Measurements from ENCODE around the gene ECSIT.

Gene ECSIT

DNA sequence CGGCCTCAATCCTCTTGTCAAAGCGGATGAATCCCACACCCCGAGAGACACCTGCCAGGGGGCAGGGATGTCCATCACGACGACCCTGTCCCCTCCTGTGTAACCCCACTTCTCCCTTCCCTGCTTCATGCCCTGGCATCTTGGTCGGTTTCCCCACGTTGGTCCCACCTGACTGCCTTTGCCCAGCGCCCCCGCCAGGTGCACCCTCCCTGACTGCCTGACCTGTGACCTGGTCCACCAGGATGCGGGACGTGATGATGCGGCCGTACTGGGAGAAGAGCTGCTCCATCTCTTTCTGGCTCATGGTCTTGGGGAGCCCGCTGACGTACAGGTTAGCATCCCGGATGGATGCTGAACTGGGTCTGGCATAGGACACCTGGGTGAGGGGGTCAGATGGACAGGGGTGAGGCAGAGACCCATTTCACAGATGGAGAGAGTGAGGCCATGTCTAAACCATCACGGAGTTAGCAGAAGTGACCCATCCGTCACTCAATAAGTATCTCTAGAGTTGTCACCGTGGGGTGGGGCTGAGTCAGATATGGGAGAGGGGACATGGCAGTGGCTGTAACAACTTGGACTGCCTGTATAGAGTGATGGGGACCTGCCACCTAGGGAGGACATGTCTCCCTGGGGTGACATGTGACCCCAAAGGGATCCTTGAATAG is 70.6 kb downstream of the ECSIT start:
- no peak overlapping the region for H3K4me3 Mint-ChIP-seq
- H3K27ac Mint-ChIP-seq: no peak overlapping the region
- H3K9me3 Mint-ChIP-seq: no peaks in the 10 kb centered on the region
- H3K36me3 Mint-ChIP-seq (ENCODE audit: low read depth): no peaks in the 10 kb centered on the region
- TF ChIP-seq, protein P1, sequence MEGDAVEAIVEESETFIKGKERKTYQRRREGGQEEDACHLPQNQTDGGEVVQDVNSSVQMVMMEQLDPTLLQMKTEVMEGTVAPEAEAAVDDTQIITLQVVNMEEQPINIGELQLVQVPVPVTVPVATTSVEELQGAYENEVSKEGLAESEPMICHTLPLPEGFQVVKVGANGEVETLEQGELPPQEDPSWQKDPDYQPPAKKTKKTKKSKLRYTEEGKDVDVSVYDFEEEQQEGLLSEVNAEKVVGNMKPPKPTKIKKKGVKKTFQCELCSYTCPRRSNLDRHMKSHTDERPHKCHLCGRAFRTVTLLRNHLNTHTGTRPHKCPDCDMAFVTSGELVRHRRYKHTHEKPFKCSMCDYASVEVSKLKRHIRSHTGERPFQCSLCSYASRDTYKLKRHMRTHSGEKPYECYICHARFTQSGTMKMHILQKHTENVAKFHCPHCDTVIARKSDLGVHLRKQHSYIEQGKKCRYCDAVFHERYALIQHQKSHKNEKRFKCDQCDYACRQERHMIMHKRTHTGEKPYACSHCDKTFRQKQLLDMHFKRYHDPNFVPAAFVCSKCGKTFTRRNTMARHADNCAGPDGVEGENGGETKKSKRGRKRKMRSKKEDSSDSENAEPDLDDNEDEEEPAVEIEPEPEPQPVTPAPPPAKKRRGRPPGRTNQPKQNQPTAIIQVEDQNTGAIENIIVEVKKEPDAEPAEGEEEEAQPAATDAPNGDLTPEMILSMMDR (IDR thresholded peaks at IDR 0.05; ENCODE audit: unreplicated experiment in 3 of 3): no peak
- H3K27me3 Mint-ChIP-seq (ENCODE audit: low read depth): peaks cover 7% of the 10 kb centered on the region
- H3K4me1 Mint-ChIP-seq: no peaks in the 10 kb centered on the region

DNA sequence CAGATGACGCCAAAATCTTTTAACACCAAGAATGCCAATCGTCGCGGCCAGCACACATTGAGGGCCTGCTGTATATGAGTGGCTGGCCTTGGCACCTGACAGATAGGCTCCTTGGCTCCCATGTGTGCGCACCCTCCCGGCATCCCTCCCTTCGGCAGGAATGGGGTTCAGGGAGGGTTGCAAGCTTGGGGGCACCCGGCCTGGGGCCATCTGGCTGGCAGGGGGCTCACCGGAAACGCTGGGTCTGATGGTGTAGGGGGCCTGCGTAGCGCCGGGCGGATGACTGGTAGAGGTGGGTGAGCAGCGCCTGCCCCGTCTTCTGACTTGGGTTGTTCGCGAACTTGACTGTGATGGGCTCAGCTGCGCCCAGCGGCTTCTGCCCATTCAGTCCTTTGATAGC is 71.1 kb downstream of the ECSIT start:
- no peaks in the 10 kb centered on the region for H3K9me3 Mint-ChIP-seq
- peaks cover 4% of the 10 kb centered on the region for H3K27me3 Mint-ChIP-seq (ENCODE audit: low read depth)
- H3K27ac Mint-ChIP-seq: no peak overlapping the region
- no peak overlapping the region for H3K4me3 Mint-ChIP-seq
- TF ChIP-seq, protein P1 (IDR thresholded peaks at IDR 0.05; ENCODE audit: unreplicated experiment in 3 of 3): no peak
- H3K36me3 Mint-ChIP-seq (ENCODE audit: low read depth): no peaks in the 10 kb centered on the region
- no peaks in the 10 kb centered on the region for H3K4me1 Mint-ChIP-seq

DNA sequence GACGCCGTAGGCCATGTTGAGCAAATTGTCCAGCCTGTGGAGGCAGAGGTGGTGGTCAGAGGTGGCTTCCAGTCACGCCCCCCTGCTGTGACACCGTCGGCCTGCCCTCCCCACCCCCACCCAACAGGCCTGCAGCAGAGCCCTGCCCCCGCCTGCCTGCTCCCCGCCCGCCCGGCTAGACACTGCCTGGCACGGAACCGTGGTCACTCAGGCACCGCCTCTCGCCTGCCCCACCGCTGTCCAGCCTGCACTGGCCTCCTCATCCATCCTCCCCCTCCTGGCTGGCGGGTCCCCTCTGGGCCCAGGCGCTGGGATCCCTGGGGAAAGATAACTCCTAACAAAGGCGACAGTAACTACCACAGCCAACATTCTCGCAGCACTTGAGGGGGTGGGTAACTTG is 71.8 kb downstream of the ECSIT start:
- Mint-ChIP-seq H3K27me3 (ENCODE audit: low read depth) (peaks cover 4% of the 10 kb centered on the region), H3K4me3 (no peak overlapping the region), H3K9me3 (no peaks in the 10 kb centered on the region), H3K36me3 (ENCODE audit: low read depth) (no peaks in the 10 kb centered on the region), H3K4me1 (peaks cover 6% of the 10 kb centered on the region), H3K27ac (no peak overlapping the region)
- TF ChIP-seq, protein P1 (IDR thresholded peaks at IDR 0.05; ENCODE audit: unreplicated experiment in 3 of 3): no peak

DNA sequence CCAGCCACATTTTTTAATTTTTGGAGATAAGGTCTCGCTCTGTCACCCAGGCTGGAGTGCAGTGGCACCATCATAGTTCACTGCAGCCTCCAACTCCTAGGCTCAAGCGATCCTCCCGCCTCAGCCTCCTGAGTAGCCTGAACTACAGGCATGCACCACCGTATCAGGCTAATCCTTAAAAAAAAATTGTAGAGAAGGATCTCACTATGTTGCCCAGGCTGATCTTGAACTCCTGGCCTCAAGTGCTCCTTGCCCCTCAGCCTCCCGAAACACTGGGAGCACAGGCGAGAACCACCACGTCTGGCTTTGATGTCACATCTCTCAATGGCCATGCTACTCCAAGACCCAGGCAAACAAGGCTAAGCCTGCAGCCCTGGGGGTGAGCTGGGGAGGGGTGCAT is 72.3 kb downstream of the ECSIT start:
- Mint-ChIP-seq H3K27me3 (ENCODE audit: low read depth) (peaks cover 4% of the 10 kb centered on the region), H3K9me3 (no peaks in the 10 kb centered on the region), H3K36me3 (ENCODE audit: low read depth) (no peaks in the 10 kb centered on the region), H3K4me1 (peaks cover 9% of the 10 kb centered on the region), H3K27ac (no peak overlapping the region), H3K4me3 (no peak overlapping the region)
- TF ChIP-seq, protein P1 (IDR thresholded peaks at IDR 0.05; ENCODE audit: unreplicated experiment in 3 of 3): no peak

Data from nephron (organoid).